Subcutaneous adipose tissue (tissue), 4 donors: ENCODE measurements around the gene TCEA3. TPM values are rescaled to one million over a fixed set of nuclear protein-coding genes. Genes with fewer than 3 reads are reported as not detected.

Experiments
- CTCF ChIP-seq: fragments of 450-650 bp; IDR thresholded peaks from one replicate; pipeline ENCODE4 v1.5.1; 2016; ENCODE audit warnings: low read depth, mild to moderate bottlenecking, control low read depth, antibody characterized with exemption, moderate library complexity
- total RNA-seq, 4 donors: library from RNA; depleted of rRNA; stranded (reverse); fragments of >200 nt; gene quantifications; one replicate each; pipeline ENCODE4 v1.1.0, GENCODE V29; 2016

The TCEA3 gene
- total RNA-seq, 4 donors from 2014 or later: 5.4 to 10.8 (median 7.9) TPM

- TF ChIP-seq CTCF: no peak
These were observed 20.6 kb downstream of the TCEA3 start for GRCh38 chr1:23403735-23404486.

- TF ChIP-seq CTCF: no peak
These were observed 21.2 kb downstream of the TCEA3 start for GRCh38 chr1:23403355-23403734.

GRCh38 chr1:23403038-23403336, 21.6 kb downstream of the TCEA3 start:
- no peak for TF ChIP-seq CTCF

- TF ChIP-seq CTCF: no peak
These were observed 22.1 kb downstream of the TCEA3 start for GRCh38 chr1:23402286-23403037.

- TF ChIP-seq CTCF: no peak
These were observed 23.2 kb downstream of the TCEA3 start for GRCh38 chr1:23401313-23401712.

- TF ChIP-seq CTCF: no peak
These were observed 24.0 kb downstream of the TCEA3 start for GRCh38 chr1:23400324-23401114.

GRCh38 chr1:23399229-23399628, 25.3 kb downstream of the TCEA3 start:
- no peak for TF ChIP-seq CTCF
